ENCODE results near the gene OMP.

OMP gene

GRCh38 chr11:77124488-77124887 lies 21.8 kb downstream of the OMP start:
- DNase-seq (ENCODE audit: low read depth): no peak

DNA sequence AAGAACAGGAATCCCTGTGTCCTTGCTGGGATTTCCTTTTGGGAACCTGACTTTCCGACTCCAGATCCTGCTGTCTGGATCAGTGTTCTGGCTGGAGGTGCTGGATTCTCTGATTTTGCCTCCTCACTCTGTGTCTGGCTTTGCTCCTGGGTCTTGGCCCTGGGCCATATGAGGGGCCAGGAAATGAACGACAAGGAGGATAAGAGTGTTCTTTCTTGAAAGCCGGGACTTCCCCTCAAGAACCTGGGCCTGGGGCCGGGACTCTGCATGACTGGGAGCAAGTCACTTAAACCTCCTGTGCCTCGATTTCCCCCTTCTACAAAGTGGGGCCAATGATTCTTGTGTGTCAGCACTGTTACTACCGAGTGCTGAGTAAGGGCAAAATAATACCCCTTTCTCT lies 22.6 kb downstream of the OMP start:
- DNase-seq (ENCODE audit: low read depth): no peak

- DNase-seq (ENCODE audit: low read depth): no peak
Measured at GRCh38 chr11:77125695-77126094, 23.1 kb downstream of the OMP start.

GRCh38 chr11:77126156-77126775 lies 23.6 kb downstream of the OMP start:
- no peak for DNase-seq (ENCODE audit: low read depth)

DNA sequence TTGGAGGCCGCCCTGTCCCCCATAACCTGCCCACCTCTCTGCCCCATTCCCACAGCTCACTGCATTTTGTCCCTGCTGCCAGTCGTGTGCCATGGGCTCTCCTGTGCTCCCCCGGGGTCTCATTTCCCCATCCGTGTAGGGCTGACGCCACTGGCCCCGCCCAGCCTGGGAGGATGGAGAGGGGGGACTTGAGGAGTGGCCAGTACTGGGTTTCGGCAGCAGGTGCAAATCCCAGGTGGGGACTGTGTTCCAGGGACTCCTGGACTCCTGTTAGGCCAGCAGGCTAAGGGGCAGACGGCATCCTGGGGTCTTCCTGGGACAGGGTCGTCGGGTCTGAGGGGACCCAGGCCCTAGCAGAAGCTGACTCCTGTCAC lies 24.2 kb downstream of the OMP start:
- DNase-seq (ENCODE audit: low read depth): no peak

DNA sequence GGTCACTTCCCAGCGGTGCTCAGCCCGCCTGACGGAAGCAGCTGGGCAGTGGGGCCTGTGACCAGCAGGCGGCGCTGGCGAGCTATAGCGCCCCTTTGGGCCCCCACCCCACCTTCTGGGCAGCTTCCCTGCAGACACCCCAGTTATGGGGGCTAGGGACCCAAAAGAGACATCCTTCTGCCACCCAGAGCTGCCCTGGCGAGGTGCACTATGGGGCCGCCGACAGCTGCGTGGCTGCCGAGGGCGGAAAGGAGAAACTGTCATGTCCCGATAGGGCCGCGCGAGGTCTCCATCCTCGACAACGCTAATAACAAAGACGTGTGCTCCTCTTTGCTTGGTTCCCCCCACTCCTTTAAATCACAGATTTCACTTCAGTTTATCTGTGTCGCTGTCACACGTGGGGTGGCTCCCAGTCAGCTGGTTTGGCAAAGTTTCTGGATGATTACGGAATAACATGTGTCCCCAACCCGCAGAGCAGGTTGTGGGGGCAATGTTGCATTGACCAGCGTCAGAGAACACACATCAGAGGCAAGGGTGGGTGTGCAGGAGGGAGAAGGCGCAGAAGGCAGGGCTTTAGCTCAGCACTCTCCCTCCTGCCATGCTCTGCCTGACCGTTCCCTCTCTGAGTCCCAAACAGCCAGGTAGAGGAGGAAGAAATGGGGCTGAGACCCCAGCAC lies 24.7 kb downstream of the OMP start:
- DNase-seq (ENCODE audit: low read depth): peak; percentile 18

DNA sequence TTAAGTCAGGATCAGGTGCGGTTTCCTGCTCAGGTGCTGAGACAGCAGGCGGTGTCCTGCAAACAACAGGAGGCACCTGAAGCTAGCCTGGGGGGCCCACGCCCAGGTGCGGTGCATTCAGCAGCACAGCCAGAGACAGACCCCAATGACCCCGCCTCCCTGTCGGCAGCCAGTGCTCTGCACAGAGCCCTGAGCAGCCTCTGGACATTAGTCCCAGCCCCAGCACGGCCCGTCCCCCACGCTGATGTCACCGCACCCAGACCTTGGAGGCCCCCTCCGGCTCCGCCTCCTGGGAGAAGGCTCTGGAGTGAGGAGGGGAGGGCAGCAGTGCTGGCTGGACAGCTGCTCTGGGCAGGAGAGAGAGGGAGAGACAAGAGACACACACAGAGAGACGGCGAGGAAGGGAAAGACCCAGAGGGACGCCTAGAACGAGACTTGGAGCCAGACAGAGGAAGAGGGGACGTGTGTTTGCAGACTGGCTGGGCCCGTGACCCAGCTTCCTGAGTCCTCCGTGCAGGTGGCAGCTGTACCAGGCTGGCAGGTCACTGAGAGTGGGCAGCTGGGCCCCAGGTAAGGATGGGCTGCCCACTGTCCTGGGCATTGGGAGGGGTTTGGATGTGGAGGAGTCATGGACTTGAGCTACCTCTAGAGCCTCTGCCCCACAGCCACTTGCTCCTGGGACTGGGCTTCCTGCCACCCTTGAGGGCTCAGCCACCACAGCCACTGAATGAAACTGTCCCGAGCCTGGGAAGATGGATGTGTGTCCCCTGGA lies 25.5 kb downstream of the OMP start, which contains the start of gene MYO7A:
MYO7A (plus strand) TSS at position 327 of the 772 bp plus-strand sequence. CDS start 2,389 bp downstream, outside the sequence.
- no peak for DNase-seq (ENCODE audit: low read depth)

- DNase-seq (ENCODE audit: low read depth): no peak
Measured at GRCh38 chr11:77129069-77129841, 26.6 kb downstream of the OMP start.

- DNase-seq (ENCODE audit: low read depth): no peak
Measured at GRCh38 chr11:77129842-77130756, 27.5 kb downstream of the OMP start.

- DNase-seq (ENCODE audit: low read depth): no peak
Measured at GRCh38 chr11:77130763-77131513, 28.3 kb downstream of the OMP start.

DNA sequence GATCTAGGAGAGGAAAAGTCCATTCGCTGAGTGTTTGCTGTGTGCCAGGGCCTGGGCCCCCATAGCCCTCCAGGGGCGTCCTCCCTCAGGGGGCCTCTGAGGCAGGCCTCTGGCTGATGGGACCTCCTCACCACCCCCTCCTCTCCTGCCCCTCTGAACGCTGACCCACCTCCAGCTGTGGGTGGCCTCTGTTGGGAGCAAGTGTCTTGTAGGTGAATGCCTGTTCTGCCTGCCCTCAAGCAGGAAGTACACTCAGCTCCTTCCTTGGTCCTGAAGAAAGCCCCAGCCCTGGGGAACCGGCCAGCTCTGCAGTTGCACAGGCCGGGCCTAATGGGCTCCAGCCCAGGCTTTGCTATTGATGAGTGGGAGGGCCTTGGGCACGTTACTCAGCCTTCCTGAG lies 28.9 kb downstream of the OMP start:
- DNase-seq (ENCODE audit: low read depth): no peak

DNA sequence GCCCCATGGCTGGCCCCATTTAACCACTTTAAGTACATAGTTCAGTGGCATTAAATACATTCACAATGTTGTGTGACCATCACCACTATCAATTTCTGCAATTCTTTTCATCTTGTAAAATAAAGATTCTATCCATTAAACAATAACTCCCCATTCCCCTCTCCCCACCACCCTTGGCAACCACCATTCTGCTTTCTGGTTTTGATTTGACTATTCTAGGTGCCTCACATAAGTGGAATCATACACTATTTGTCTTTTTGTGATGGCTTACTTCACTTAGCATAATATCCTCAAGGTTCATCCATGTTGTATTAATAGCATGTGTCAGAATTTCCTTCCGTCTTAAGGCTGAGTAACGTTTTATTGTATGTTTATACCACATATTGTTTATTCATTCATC lies 32.4 kb downstream of the OMP start:
- no peak for DNase-seq (ENCODE audit: low read depth)

- no peak for DNase-seq (ENCODE audit: low read depth)
Measured at GRCh38 chr11:77136074-77136473, 33.4 kb downstream of the OMP start.

- DNase-seq (ENCODE audit: low read depth): no peak
Measured at GRCh38 chr11:77136784-77137420, 34.3 kb downstream of the OMP start.

GRCh38 chr11:77137421-77137820 lies 34.8 kb downstream of the OMP start:
- DNase-seq (ENCODE audit: low read depth): no peak

DNA sequence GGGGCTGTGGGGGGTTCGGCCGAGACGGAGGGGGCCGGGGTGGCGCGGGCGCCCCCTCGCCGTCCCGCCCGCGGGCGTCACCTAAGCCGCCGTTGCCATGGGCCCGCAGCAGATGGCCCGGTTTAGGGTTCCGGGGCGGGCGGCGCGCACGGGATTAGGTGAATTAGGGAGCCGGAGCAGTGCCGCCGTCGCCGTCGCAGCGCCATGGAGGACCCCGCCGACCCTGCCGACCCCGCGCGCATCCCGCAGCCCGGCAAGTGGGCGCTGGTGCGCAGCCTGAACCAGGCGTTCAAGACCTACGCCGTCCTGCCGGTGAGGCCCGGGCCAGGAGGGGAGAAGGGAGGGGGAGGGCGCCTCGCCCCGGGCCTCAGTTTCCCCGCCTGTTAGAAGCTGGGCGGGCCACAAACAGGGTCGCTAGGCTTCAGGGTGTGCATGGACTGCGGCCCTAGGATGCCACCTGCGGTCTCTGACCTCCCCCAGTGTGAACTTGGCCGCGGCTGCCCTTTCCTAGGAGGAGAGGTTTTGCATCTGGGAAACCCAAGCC lies 35.5 kb downstream of the OMP start:
- no peak for DNase-seq (ENCODE audit: low read depth)

GRCh38 chr11:77139201-77139600 lies 36.6 kb downstream of the OMP start:
- no peak for DNase-seq (ENCODE audit: low read depth)

GRCh38 chr11:77140231-77140851 lies 37.7 kb downstream of the OMP start:
- no peak for DNase-seq (ENCODE audit: low read depth)

DNA sequence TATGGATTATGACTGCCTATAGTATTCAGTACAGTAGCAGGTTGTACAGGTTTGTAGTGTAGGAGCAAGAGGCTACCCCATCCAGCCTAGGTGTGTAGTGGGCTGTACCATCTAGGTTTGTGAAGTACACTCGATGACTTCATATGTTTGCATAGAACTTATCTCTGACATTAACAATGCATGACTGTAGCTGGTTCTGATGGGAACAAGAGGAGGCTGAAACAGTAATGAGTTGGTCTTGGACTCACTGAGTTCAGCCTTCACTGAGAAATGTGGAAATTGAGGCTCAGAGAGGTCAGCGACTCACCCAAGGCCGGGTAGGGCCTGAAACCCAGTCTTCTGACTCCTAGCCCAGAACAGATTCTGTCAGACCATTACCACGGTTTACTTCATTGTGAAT lies 38.4 kb downstream of the OMP start:
- no peak for DNase-seq (ENCODE audit: low read depth)

Measured in T-helper 22 cell (primary cell).